ENCODE data around the gene CCZ1.
"Not testable (repeated sequence)": the region's sequence is repeated elsewhere in the genome, so short reads cannot be mapped to it uniquely, and the experiment has no call there.

CCZ1 gene

GRCh38 chr7:5898480-5899224 lies at the start of gene CCZ1:
Gene CCZ1, plus strand, starts transcription at chr7:5898733. Its CDS starts 67 bp downstream, at chr7:5898800.
- not testable (repeated sequence) for H3K79me2 ChIP-seq; H3K36me3 ChIP-seq (ENCODE audit: control insufficient read depth, insufficient read depth, low read length); H3K4me1 ChIP-seq; H3K27me3 ChIP-seq (ENCODE audit: control insufficient read depth, insufficient read depth, low read length); H3K9me3 ChIP-seq (ENCODE audit: control insufficient read depth, low read length); H3K9ac ChIP-seq
- peak within 1 kb of the TSS; percentile 49 for H3K4me2 ChIP-seq (ENCODE audit: low read length)
- TF ChIP-seq CTCF (IDR thresholded peaks at IDR 0.05), result peak; percentile 36
- H3K4me3 ChIP-seq (ENCODE audit: low read depth, low read length), result peak within 1 kb of the TSS; percentile 49
- peak within 1 kb of the TSS; percentile 64 for H3K27ac ChIP-seq
- peak within 1 kb of the TSS; percentile 91 for H2AFZ ChIP-seq

- H2AFZ ChIP-seq, result no peak overlapping the region
- no peak overlapping the region for H3K9ac ChIP-seq
- no peak overlapping the region for H3K4me2 ChIP-seq (ENCODE audit: low read length)
- H3K4me3 ChIP-seq (ENCODE audit: low read depth, low read length), result no peak overlapping the region
- no peak for TF ChIP-seq CTCF (IDR thresholded peaks at IDR 0.05)
- H3K27ac ChIP-seq, result no peak overlapping the region
- H3K4me1 ChIP-seq, result no peaks in the 10 kb centered on the region
- H3K79me2 ChIP-seq, result no peaks in the 10 kb centered on the region
- no peaks in the 10 kb centered on the region for H3K36me3 ChIP-seq (ENCODE audit: control insufficient read depth, insufficient read depth, low read length)
- H3K27me3 ChIP-seq (ENCODE audit: control insufficient read depth, insufficient read depth, low read length), result no peaks in the 10 kb centered on the region
- H3K9me3 ChIP-seq (ENCODE audit: control insufficient read depth, low read length), result no peaks in the 10 kb centered on the region
Observed at GRCh38 chr7:5850944-5851343, 47.6 kb upstream of the CCZ1 start.

GRCh38 chr7:5854738-5855137 lies 43.8 kb upstream of the CCZ1 start:
- Histone ChIP-seq H3K4me2 (ENCODE audit: low read length) (no peak overlapping the region), H3K27ac (no peak overlapping the region), H3K36me3 (ENCODE audit: control insufficient read depth, insufficient read depth, low read length) (no peaks in the 10 kb centered on the region), H3K4me3 (ENCODE audit: low read depth, low read length) (no peak overlapping the region), H3K79me2 (no peaks in the 10 kb centered on the region), H3K4me1 (no peaks in the 10 kb centered on the region), H3K9ac (no peak overlapping the region), H3K9me3 (ENCODE audit: control insufficient read depth, low read length) (no peaks in the 10 kb centered on the region), H2AFZ (no peak overlapping the region), H3K27me3 (ENCODE audit: control insufficient read depth, insufficient read depth, low read length) (no peaks in the 10 kb centered on the region)
- no peak for TF ChIP-seq CTCF (IDR thresholded peaks at IDR 0.05)

GRCh38 chr7:5857041-5857575 lies 41.4 kb upstream of the CCZ1 start:
- H3K36me3 ChIP-seq (ENCODE audit: control insufficient read depth, insufficient read depth, low read length); H3K4me2 ChIP-seq (ENCODE audit: low read length); H2AFZ ChIP-seq; H3K9me3 ChIP-seq (ENCODE audit: control insufficient read depth, low read length); H3K79me2 ChIP-seq; H3K27me3 ChIP-seq (ENCODE audit: control insufficient read depth, insufficient read depth, low read length); H3K4me1 ChIP-seq; H3K27ac ChIP-seq; H3K9ac ChIP-seq; H3K4me3 ChIP-seq (ENCODE audit: low read depth, low read length): not testable (repeated sequence)

GRCh38 chr7:5858494-5858893 lies 40.0 kb upstream of the CCZ1 start:
- H3K27ac ChIP-seq, result not testable (repeated sequence)

GRCh38 chr7:5861281-5861680 lies 37.3 kb upstream of the CCZ1 start:
- not testable (repeated sequence) for H3K27me3 ChIP-seq (ENCODE audit: control insufficient read depth, insufficient read depth, low read length); H3K4me2 ChIP-seq (ENCODE audit: low read length); H3K36me3 ChIP-seq (ENCODE audit: control insufficient read depth, insufficient read depth, low read length); H3K27ac ChIP-seq; H3K4me3 ChIP-seq (ENCODE audit: low read depth, low read length); H3K79me2 ChIP-seq; H3K4me1 ChIP-seq; H3K9me3 ChIP-seq (ENCODE audit: control insufficient read depth, low read length); H3K9ac ChIP-seq; H2AFZ ChIP-seq

More at GRCh38 chr7:5858494-5858893, 40.0 kb upstream of the CCZ1 start:
- H3K4me2 ChIP-seq (ENCODE audit: low read length); H3K9ac ChIP-seq; H3K9me3 ChIP-seq (ENCODE audit: control insufficient read depth, low read length); H3K79me2 ChIP-seq; H3K4me3 ChIP-seq (ENCODE audit: low read depth, low read length); H3K4me1 ChIP-seq; H3K27me3 ChIP-seq (ENCODE audit: control insufficient read depth, insufficient read depth, low read length); H2AFZ ChIP-seq; H3K36me3 ChIP-seq (ENCODE audit: control insufficient read depth, insufficient read depth, low read length): not testable (repeated sequence)

- not testable (repeated sequence) for H3K4me1 ChIP-seq; H3K4me3 ChIP-seq (ENCODE audit: low read depth, low read length); H3K27me3 ChIP-seq (ENCODE audit: control insufficient read depth, insufficient read depth, low read length); H3K79me2 ChIP-seq; H3K36me3 ChIP-seq (ENCODE audit: control insufficient read depth, insufficient read depth, low read length); H3K9ac ChIP-seq; H3K27ac ChIP-seq; H3K9me3 ChIP-seq (ENCODE audit: control insufficient read depth, low read length); H3K4me2 ChIP-seq (ENCODE audit: low read length); H2AFZ ChIP-seq
Observed at GRCh38 chr7:5862753-5863366, 35.7 kb upstream of the CCZ1 start.

- not testable (repeated sequence) for H3K36me3 ChIP-seq (ENCODE audit: control insufficient read depth, insufficient read depth, low read length)
Observed at GRCh38 chr7:5865279-5865931, 33.1 kb upstream of the CCZ1 start.

More at GRCh38 chr7:5865279-5865931, 33.1 kb upstream of the CCZ1 start:
- not testable (repeated sequence) for H3K9ac ChIP-seq; H3K27ac ChIP-seq; H3K9me3 ChIP-seq (ENCODE audit: control insufficient read depth, low read length); H3K4me1 ChIP-seq; H3K4me2 ChIP-seq (ENCODE audit: low read length); H2AFZ ChIP-seq; H3K79me2 ChIP-seq; H3K27me3 ChIP-seq (ENCODE audit: control insufficient read depth, insufficient read depth, low read length); H3K4me3 ChIP-seq (ENCODE audit: low read depth, low read length)
